Spleen (tissue), 11 donors: ENCODE measurements around the gene ARHGEF37. TPM values are rescaled to one million over a fixed set of nuclear protein-coding genes. Genes with fewer than 3 reads are reported as not detected.

Experiments
- DNase-seq: peaks from one replicate; pipeline ENCODE4 v3.0.0-alpha.2; 2020
- H3K27ac ChIP-seq, 8 donors: fragments of 200-600 bp; sonication (generic) in 7 of 8; 1 replicate in 4 of 8; 2 replicates in 4 of 8; pipeline versions ENCODE4 v1.5.0 to v1.8.0; 2016 to 2021; ENCODE audit warnings: inconsistent platforms in 4 of 8, mild to moderate bottlenecking in 4 of 8, moderate library complexity in 1 of 8
- H3K27me3 ChIP-seq, 7 donors: fragments of 200-600 bp; sonication (generic) in 6 of 7; replicated peaks in 1 of 7; 1 replicate in 4 of 7; 2 replicates in 3 of 7; pipeline versions ENCODE4 v1.5.0 to v1.8.0; 2016 to 2021; ENCODE audit warnings: inconsistent platforms in 3 of 7, mild to moderate bottlenecking in 1 of 7
- H3K36me3 ChIP-seq, 6 donors: fragments of 200-600 bp; sonication (generic) in 5 of 6; 1 replicate in 4 of 6; 2 replicates in 2 of 6; pipeline versions ENCODE4 v1.5.0 to v1.8.0; 2016 to 2021; ENCODE audit warnings: inconsistent platforms in 2 of 6
- H3K4me1 ChIP-seq, 6 donors: fragments of 200-600 bp; sonication (generic) in 5 of 6; 1 replicate in 3 of 6; 2 replicates in 3 of 6; pipeline versions ENCODE4 v1.5.0 to v1.8.0; 2016 to 2021; ENCODE audit warnings: inconsistent platforms in 3 of 6
- H3K4me3 ChIP-seq, 8 donors: fragments of 200-600 bp; sonication (generic) in 7 of 8; 1 replicate in 4 of 8; 2 replicates in 4 of 8; pipeline versions ENCODE4 v1.5.0 to v1.8.0; 2016 to 2021; ENCODE audit warnings: inconsistent platforms in 4 of 8, mild to moderate bottlenecking in 4 of 8, moderate library complexity in 2 of 8
- H3K9me3 ChIP-seq, 8 donors: fragments of 200-600 bp; sonication (generic) in 7 of 8; 1 replicate in 4 of 8; 2 replicates in 4 of 8; pipeline versions ENCODE4 v1.5.0 to v1.8.0; 2016 to 2021; ENCODE audit warnings: inconsistent platforms in 4 of 8
- POLR2A ChIP-seq, 3 donors: fragments of 450-650 bp; IDR thresholded peaks; one replicate each; pipeline ENCODE4 v1.5.1; 2017; ENCODE audit warnings: antibody characterized with exemption in 3 of 3, mild to moderate bottlenecking in 1 of 3
- POLR2AphosphoS5 ChIP-seq, 3 donors: sonication (generic); formaldehyde crosslinking; IDR thresholded peaks; one replicate each; pipeline ENCODE4 v1.5.1; 2017; ENCODE audit warnings: antibody characterized with exemption in 3 of 3
- WGBS, 5 donors: extraction: QIAGEN DNeasy Blood & Tissue Kit in 3 of 5; methylation state at CpG; one replicate each; pipeline versions ENCODE4 v1.1.5 to v1.1.7; 2013 to 2018; 5-methylcytosine and 5-hydroxymethylcytosine counted together
- intact Hi-C: fragments of 100-400 bp; cut with DNase I; formaldehyde crosslinking; loops from one replicate; pipeline ENCODE4 v1.15.0; 2023; ENCODE audit warnings: low total_unique reads
- polyA plus RNA-seq, 3 donors: library from polyadenylated mRNA; stranded (reverse); fragments of 200-250 nt; gene quantifications; one replicate each; pipeline ENCODE4 v1.2.1, GENCODE V29; 2013
- total RNA-seq, 7 donors: library from RNA; depleted of rRNA in 3 of 7; stranded (reverse); fragments of >200 nt in 3 of 7; fragmentation: NEBNext Ultra II Directional in 4 of 7; extraction: Animal tissue kit (Norgen Biotek cat#: 25700) in 4 of 7; gene quantifications; one replicate each; pipeline versions ENCODE4 v1.1.0 to v1.2.1, GENCODE V29; 2016 to 2021
- TF ChIP-seq, protein P1 (sequence below), 11 experiments: fragments of 200-600 bp in 7 of 11; fragments of 450-650 bp in 4 of 11; sonication (generic) in 4 of 11; IDR thresholded peaks in 8 of 11; conservative IDR thresholded peaks in 3 of 11; 1 replicate in 7 of 11; 2 replicates in 4 of 11; pipeline versions ENCODE4 v1.4.0 to v1.8.0; 2016 to 2021; ENCODE audit warnings: antibody characterized with exemption in 11 of 11, inconsistent platforms in 4 of 11, mild to moderate bottlenecking in 1 of 11
- donor health status: healthy with polysubstance abuse.
- donor health status: DM: no; HTN: no; CAD: no; lungs with moderate emphysema.
- donor health status: DM: no; HTN: no; CAD: no.
- donor health status: Bipolar disorder and iron deficiency.
- donor health status: healthy.
- donor health status: DM: no; HTN: no; CAD: no.
- donor health status: DM: yes; HTN: yes; CAD: no.

The ARHGEF37 gene
- total and polyA plus RNA-seq, 10 donors: 0.77 to 3.5 (median 1.3) TPM

DNA sequence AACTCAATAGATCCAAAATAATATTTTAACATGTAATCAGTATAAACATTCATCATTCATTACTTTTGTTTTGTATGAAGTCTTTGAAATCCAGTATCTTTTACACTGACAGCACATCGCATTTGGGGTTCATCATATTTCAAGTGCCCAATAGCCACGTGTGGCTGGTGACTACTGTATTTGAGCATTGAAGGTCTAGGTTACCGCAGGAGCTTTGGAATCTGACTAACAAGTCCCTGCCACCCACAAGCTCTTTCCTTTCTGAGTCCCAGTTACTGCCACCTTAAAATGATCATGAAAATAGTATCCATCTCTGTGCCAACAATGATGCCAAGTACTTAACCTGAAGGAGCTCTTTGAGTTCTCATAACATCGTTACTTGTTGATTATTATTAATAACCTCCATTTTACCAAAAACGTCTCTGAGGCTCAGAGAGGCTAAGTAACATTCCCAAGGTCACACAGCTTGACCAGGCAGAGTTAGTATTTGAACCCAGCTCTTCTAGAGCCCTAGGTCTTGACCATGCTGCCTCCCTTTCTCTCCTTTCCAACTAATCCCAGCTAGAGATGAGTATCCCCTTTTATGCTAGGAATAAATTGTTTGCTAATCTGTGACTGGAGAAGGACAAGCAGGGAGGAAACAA is 24.2 kb downstream of the ARHGEF37 start:
- TF ChIP-seq, protein P1, sequence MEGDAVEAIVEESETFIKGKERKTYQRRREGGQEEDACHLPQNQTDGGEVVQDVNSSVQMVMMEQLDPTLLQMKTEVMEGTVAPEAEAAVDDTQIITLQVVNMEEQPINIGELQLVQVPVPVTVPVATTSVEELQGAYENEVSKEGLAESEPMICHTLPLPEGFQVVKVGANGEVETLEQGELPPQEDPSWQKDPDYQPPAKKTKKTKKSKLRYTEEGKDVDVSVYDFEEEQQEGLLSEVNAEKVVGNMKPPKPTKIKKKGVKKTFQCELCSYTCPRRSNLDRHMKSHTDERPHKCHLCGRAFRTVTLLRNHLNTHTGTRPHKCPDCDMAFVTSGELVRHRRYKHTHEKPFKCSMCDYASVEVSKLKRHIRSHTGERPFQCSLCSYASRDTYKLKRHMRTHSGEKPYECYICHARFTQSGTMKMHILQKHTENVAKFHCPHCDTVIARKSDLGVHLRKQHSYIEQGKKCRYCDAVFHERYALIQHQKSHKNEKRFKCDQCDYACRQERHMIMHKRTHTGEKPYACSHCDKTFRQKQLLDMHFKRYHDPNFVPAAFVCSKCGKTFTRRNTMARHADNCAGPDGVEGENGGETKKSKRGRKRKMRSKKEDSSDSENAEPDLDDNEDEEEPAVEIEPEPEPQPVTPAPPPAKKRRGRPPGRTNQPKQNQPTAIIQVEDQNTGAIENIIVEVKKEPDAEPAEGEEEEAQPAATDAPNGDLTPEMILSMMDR (IDR thresholded peaks at IDR 0.05 in 8 of 11, conservative IDR thresholded peaks at IDR 0.05 in 3 of 11): no peak
- TF ChIP-seq POLR2A (IDR thresholded peaks at IDR 0.05) (no peak), POLR2AphosphoS5 (IDR thresholded peaks at IDR 0.05) (no peak)
- Histone ChIP-seq H3K27me3 (no peaks in the 10 kb centered on the region), H3K27ac (peak overlapping the region in 2 of 8 donors; percentile 8 to 53), H3K36me3 (peaks cover 0 to 4% (median 0%) of the 10 kb centered on the region in 6 donors), H3K4me1 (peaks cover 0 to 19% (median 15%) of the 10 kb centered on the region in 6 donors), H3K4me3 (no peak overlapping the region), H3K9me3 (peaks cover 0 to 3% (median 0%) of the 10 kb centered on the region in 8 donors)
- intact Hi-C loops: no loop called here
- 81 to 92% (median 85%) methylated on average over 5 of the region's 5 CpGs for WGBS, 5 donors
- no peak for DNase-seq

DNA sequence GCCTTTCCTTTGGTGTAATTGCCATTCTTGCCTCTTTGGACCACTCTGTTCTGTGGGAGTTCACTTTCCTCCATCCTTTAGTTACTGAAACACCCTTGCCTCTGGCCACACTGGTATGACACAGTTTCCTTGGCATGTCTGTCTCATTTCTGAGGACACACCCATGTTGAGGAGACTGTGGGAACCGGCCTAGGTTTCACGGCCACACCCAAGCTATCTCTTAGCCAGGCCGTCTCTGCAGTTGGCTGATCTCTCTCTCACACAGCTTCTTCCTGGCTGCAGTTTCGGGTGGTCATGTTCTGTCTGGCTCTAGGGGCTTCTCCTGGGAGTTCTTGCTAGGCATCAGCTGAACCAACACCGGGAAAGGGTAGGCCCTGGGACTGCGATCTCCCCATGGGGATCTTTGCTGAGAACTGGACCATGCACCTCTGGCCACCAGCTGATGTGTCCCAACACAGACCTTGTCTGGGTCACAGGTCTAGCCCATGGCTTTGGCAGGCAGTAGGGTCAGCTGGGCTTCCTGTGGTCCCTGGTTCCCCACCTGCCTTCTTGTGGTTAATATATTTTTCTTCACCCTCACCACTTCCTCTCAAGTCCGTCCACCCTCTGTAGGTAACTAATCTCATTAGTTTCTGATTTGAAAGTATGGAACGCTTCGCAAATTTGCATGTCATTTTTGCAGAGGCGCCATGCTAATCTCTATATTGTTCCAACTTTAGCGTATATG is 24.9 kb downstream of the ARHGEF37 start:
- Histone ChIP-seq H3K27me3 (no peaks in the 10 kb centered on the region), H3K4me3 (peak overlapping the region in 1 of 8 donors; percentile 5), H3K27ac (peak overlapping the region in 3 of 8 donors; percentile 8 to 53 (median 17)), H3K9me3 (peaks cover 0 to 3% (median 0%) of the 10 kb centered on the region in 8 donors), H3K4me1 (peaks cover 0 to 19% (median 15%) of the 10 kb centered on the region in 6 donors), H3K36me3 (peaks cover 0 to 4% (median 0%) of the 10 kb centered on the region in 6 donors)
- no peak for TF ChIP-seq POLR2AphosphoS5 (IDR thresholded peaks at IDR 0.05)
- TF ChIP-seq POLR2A (IDR thresholded peaks at IDR 0.05): no peak
- TF ChIP-seq, protein P1 (IDR thresholded peaks at IDR 0.05 in 8 of 11, conservative IDR thresholded peaks at IDR 0.05 in 3 of 11): no peak
- intact Hi-C loops: no loop called here
- WGBS, 5 donors: 56 to 74% (median 65%) methylated on average over 9 to 11 of the region's 11 CpGs
- DNase-seq: no peak

DNA sequence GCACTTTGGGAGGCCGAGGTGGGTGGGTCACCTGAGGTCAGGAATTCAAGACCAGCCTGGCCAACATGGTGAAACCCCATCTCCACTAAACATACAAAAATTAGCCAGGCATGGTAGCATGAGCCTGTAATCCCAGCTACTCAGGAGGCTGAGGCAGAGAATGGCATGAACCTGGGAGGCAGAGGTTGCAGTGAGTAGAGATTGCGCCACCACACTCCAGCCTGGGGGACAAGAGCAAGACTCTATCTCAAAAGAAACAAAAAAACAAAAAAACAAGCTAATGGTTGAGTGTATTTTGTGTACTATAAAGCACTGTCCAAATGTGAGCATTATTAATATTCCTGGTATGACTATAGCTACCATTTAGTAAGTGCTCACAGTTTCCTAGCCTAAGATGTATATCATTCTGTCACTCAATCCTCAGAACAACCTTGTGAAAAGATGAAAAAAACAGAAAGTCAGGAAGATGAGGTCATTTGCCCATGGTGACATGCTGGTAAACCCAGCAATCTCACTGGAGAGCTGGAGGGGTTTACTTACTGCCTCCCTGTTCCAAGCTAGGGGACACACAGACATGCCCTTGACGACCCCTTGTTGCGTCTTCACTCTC is 27.7 kb downstream of the ARHGEF37 start:
- intact Hi-C loops: no loop called here
- DNase-seq: no peak
- Histone ChIP-seq H3K4me1 (peaks cover 0 to 19% (median 15%) of the 10 kb centered on the region in 6 donors), H3K36me3 (peaks cover 0 to 4% (median 0%) of the 10 kb centered on the region in 6 donors), H3K9me3 (peaks cover 0 to 3% (median 0%) of the 10 kb centered on the region in 8 donors), H3K27me3 (no peaks in the 10 kb centered on the region), H3K4me3 (no peak overlapping the region), H3K27ac (no peak overlapping the region)
- 92 to 98% (median 96%) methylated on average over 4 of the region's 4 CpGs for WGBS, 5 donors
- TF ChIP-seq, protein P1 (IDR thresholded peaks at IDR 0.05 in 8 of 11, conservative IDR thresholded peaks at IDR 0.05 in 3 of 11): no peak
- TF ChIP-seq POLR2A (IDR thresholded peaks at IDR 0.05) (no peak), POLR2AphosphoS5 (IDR thresholded peaks at IDR 0.05) (no peak)
